PC-3 (cell line): ENCODE measurements around the gene ELF4. TPM values are rescaled to one million over a fixed set of nuclear protein-coding genes. Genes with fewer than 3 reads are reported as not detected.

Source experiments
- ATAC-seq: fragments of 200-7000 bp; cut with Tn5 transposase; 2 replicates; pipeline ENCODE4 v1.9.1; 2020; ENCODE audit warnings: mild to moderate bottlenecking, moderate library complexity
- BruUV-seq: library from RNA; stranded (reverse); fragments of 400-500 nt; replicated peaks from 2 replicates; lab custom pipeline; 2021; lab: Mats Ljungman, UMichigan
- CTCF ChIA-PET: fragments of 300-600 bp; sonication (Branson Sonifier 250); formaldehyde crosslinking; loops from one replicate; lab custom pipeline; 2022; ENCODE audit warnings: antibody characterized with exemption; lab: Charles Lee
- POLR2A ChIA-PET: fragments of 300-600 bp; sonication (Branson Sonifier 250); formaldehyde crosslinking; loops from one replicate; lab custom pipeline; 2022; ENCODE audit warnings: antibody characterized with exemption; ENCODE audit not compliant: unreplicated experiment; lab: Charles Lee
- DNase-seq: peaks from one replicate; pipeline ENCODE4 v3.0.0-alpha.2; 2015
- H2AFZ ChIP-seq: fragments of 300-600 bp; sonication (generic); 2 replicates; pipeline ENCODE4 v1.6.0; 2016; ENCODE audit warnings: antibody characterized with exemption, low read length
- H3F3A ChIP-seq: fragments of 300-600 bp; sonication (generic); one replicate; pipeline ENCODE4 v1.6.0; 2017; ENCODE audit warnings: antibody characterized with exemption, low read length, control low read depth, mild to moderate bottlenecking; ENCODE audit not compliant: unreplicated experiment
- H3K27ac ChIP-seq: fragments of 300-600 bp; sonication (generic); 2 replicates; pipeline ENCODE4 v1.5.1; 2016; ENCODE audit warnings: mild to moderate bottlenecking, low read length
- H3K27me3 ChIP-seq: fragments of 300-600 bp; sonication (generic); 2 replicates; pipeline ENCODE4 v1.6.1; 2016; ENCODE audit warnings: low read length, mixed read lengths
- H3K36me3 ChIP-seq: fragments of 300-600 bp; sonication (generic); 2 replicates; pipeline ENCODE4 v1.6.1; 2016; ENCODE audit warnings: low read depth, mixed run types, low read length, mixed read lengths
- H3K4me1 ChIP-seq: fragments of 300-600 bp; sonication (generic); 2 replicates; pipeline ENCODE4 v1.5.1; 2016; ENCODE audit warnings: low read length; ENCODE audit not compliant: insufficient read depth
- H3K4me2 ChIP-seq: fragments of 300-600 bp; sonication (generic); 2 replicates; pipeline ENCODE4 v1.6.0; 2016; ENCODE audit warnings: low read length
- H3K4me3 ChIP-seq: fragments of 300-600 bp; sonication (generic); 2 replicates; pipeline ENCODE4 v1.5.1; 2016; ENCODE audit warnings: mild to moderate bottlenecking, low read length, mixed read lengths
- H3K79me2 ChIP-seq: fragments of 300-600 bp; sonication (generic); 2 replicates; pipeline ENCODE4 v1.6.1; 2017; ENCODE audit warnings: low read length, mixed read lengths
- H3K9ac ChIP-seq: fragments of 300-600 bp; sonication (generic); 2 replicates; pipeline ENCODE4 v1.6.0; 2016; ENCODE audit warnings: mild to moderate bottlenecking, low read length
- H3K9me2 ChIP-seq: fragments of 300-600 bp; sonication (generic); replicated peaks from 2 replicates; pipeline ENCODE4 v1.6.1; 2016; ENCODE audit warnings: mixed run types, low read length, mixed read lengths
- H3K9me3 ChIP-seq: fragments of 300-600 bp; sonication (generic); 2 replicates; pipeline ENCODE4 v1.6.1; 2016; ENCODE audit warnings: low read length, mixed read lengths
- H4K20me1 ChIP-seq: fragments of 300-600 bp; sonication (generic); 2 replicates; pipeline ENCODE4 v1.6.1; 2016; ENCODE audit warnings: low read length, mixed read lengths
- CTCF ChIP-seq: fragments of 300-600 bp; sonication (generic); conservative IDR thresholded peaks from 2 replicates; pipeline ENCODE4 v1.5.1; 2017; ENCODE audit warnings: antibody characterized with exemption, low read depth, mild to moderate bottlenecking, low read length
- EZH2 ChIP-seq: fragments of 300-600 bp; sonication (generic); IDR thresholded peaks from one replicate; pipeline ENCODE4 v1.6.1; 2017; ENCODE audit warnings: antibody characterized with exemption, mild to moderate bottlenecking, low read length; ENCODE audit not compliant: unreplicated experiment
- EZH2phosphoT487 ChIP-seq: fragments of 300-600 bp; sonication (generic); IDR thresholded peaks from 2 replicates; pipeline ENCODE4 v1.6.1; 2018; ENCODE audit warnings: mild to moderate bottlenecking, antibody characterized with exemption, low read length, borderline replicate concordance
- intact Hi-C: fragments of 100-400 bp; cut with micrococcal nuclease; formaldehyde crosslinking; loops from 2 replicates; pipeline ENCODE4 v1.9.0; 2023
- total RNA-seq: library from RNA; depleted of rRNA; stranded (reverse); fragments of >200 nt; gene quantifications from 2 replicates; pipeline ENCODE4 v1.2.3, GENCODE V29; 2014

Gene ELF4
- total RNA-seq, 1 experiment from 2014 or later, result 23.4 TPM

GRCh38 chrX:130066975-130067615, 43.2 kb downstream of the ELF4 start:
- Histone ChIP-seq H3K36me3 (no peaks in the 10 kb centered on the region; the same call in 1 of the 2 replicates), H2AFZ (no peak overlapping the region), H3K4me2 (no peak overlapping the region), H3K27ac (no peak overlapping the region), H3K9me2 (no peaks in the 10 kb centered on the region), H3K79me2 (no peaks in the 10 kb centered on the region), H3K4me3 (no peak overlapping the region), H3K4me1 (no peaks in the 10 kb centered on the region), H3K27me3 (no peaks in the 10 kb centered on the region), H3K9ac (no peak overlapping the region), H3K9me3 (no peaks in the 10 kb centered on the region), H4K20me1 (no peaks in the 10 kb centered on the region), H3F3A (no peaks in the 10 kb centered on the region)
- intact Hi-C loops, result no loop called here
- POLR2A ChIA-PET, result no interaction called here
- no peak for ATAC-seq
- no TSS peak for BruUV-seq
- CTCF ChIA-PET, result interaction anchor here (0.7 kb wide), 1 partner anchor 13 kb away, joined by 3 read pairs; no protein-coding TSS in a partner anchor
- no peak for DNase-seq
- TF ChIP-seq EZH2phosphoT487 (no peak), CTCF (no peak), EZH2 (no peak)

GRCh38 chrX:130060122-130061069, 49.9 kb downstream of the ELF4 start:
- no peak overlapping the region for H3K27ac ChIP-seq

More at GRCh38 chrX:130060122-130061069, 49.9 kb downstream of the ELF4 start:
- peak overlapping the region; percentile 83 for H3K4me2 ChIP-seq
- H3F3A ChIP-seq, result no peaks in the 10 kb centered on the region
- ChIA-PET POLR2A (interaction anchor here (0.6 kb wide), 3 partner anchors 61 to 499 kb away, joined by 3 to 6 read pairs (median 3); no protein-coding TSS in a partner anchor), CTCF (interaction anchor here (0.6 to 1.0 kb wide), 9 partner anchors 48 to 459 kb away, joined by 3 to 9 read pairs (median 5); partner anchors contain the start of gene AIFM1)
- H3K9me2 ChIP-seq, result no peaks in the 10 kb centered on the region
- peak overlapping the region; percentile 74 for H3K9ac ChIP-seq
- H3K36me3 ChIP-seq, result no peaks in the 10 kb centered on the region
- no peaks in the 10 kb centered on the region for H4K20me1 ChIP-seq
- H3K4me3 ChIP-seq, result peak overlapping the region; percentile 68
- intact Hi-C loops, result loop anchor here (2.0 to 5.0 kb wide), 3 partner anchors 78 to 454 kb away; partner anchors contain the start of gene BCORL1
- TF ChIP-seq CTCF (peak; percentile 79), EZH2phosphoT487 (no peak), EZH2 (no peak)
- peaks cover 5% of the 10 kb centered on the region; the same call in 1 of the 2 replicates for H3K4me1 ChIP-seq
- H3K9me3 ChIP-seq, result no peaks in the 10 kb centered on the region
- no peaks in the 10 kb centered on the region for H3K27me3 ChIP-seq
- peak; percentile 86 for DNase-seq
- no peaks in the 10 kb centered on the region for H3K79me2 ChIP-seq
- peak; percentile 88 for ATAC-seq
- H2AFZ ChIP-seq, result peak overlapping the region; percentile 94
- BruUV-seq, result no TSS peak
